Gastroesophageal sphincter (tissue), 4 donors: Measurements from ENCODE around the gene SNX33. TPM values are rescaled to one million over a fixed set of nuclear protein-coding genes. Genes with fewer than 3 reads are reported as not detected.
"Not testable (repeated sequence)": the region's sequence is repeated elsewhere in the genome, so short reads cannot be mapped to it uniquely, and the experiment has no call there.

Experiments
- ATAC-seq: fragments of 150-250 bp; one replicate; pipeline ENCODE4 v1.9.1; 2016; ENCODE audit warnings: mild to moderate bottlenecking, moderate library complexity
- H3K27ac ChIP-seq, 4 donors: fragments of 200-600 bp; sonication (generic) in 3 of 4; 1 replicate in 3 of 4; 2 replicates in 1 of 4; pipeline ENCODE4 v1.5.1; 2016 to 2019
- H3K27me3 ChIP-seq: fragments of 200-600 bp; sonication (generic); one replicate; pipeline ENCODE4 v1.5.1; 2019
- H3K36me3 ChIP-seq, 2 donors: fragments of 200-600 bp; sonication (generic); one replicate each; pipeline ENCODE4 v1.5.1; 2019; ENCODE audit warnings: control low read depth in 1 of 2
- H3K4me1 ChIP-seq, 3 donors: fragments of 200-600 bp; sonication (generic); 1 replicate in 2 of 3; 2 replicates in 1 of 3; pipeline ENCODE4 v1.5.1; 2016 to 2019; ENCODE audit warnings: control low read depth in 2 of 3
- H3K4me3 ChIP-seq, 2 donors: fragments of 200-600 bp; sonication (generic); one replicate each; pipeline ENCODE4 v1.5.1; 2019; ENCODE audit warnings: mild to moderate bottlenecking in 1 of 2, moderate library complexity in 1 of 2
- H3K9me3 ChIP-seq, 3 donors: fragments of 200-600 bp; sonication (generic); one replicate each; pipeline ENCODE4 v1.5.1; 2017 to 2019; ENCODE audit warnings: control low read depth in 2 of 3
- EP300 ChIP-seq: sonication (generic); formaldehyde crosslinking; IDR thresholded peaks from one replicate; pipeline ENCODE4 v1.6.1; 2017; ENCODE audit warnings: antibody characterized with exemption, mild to moderate bottlenecking
- POLR2A ChIP-seq, 2 donors: fragments of 450-650 bp; IDR thresholded peaks; one replicate each; pipeline ENCODE4 v1.6.1; 2017; ENCODE audit warnings: antibody characterized with exemption in 2 of 2, mild to moderate bottlenecking in 2 of 2, moderate library complexity in 1 of 2
- POLR2AphosphoS5 ChIP-seq: sonication (generic); formaldehyde crosslinking; IDR thresholded peaks from one replicate; pipeline ENCODE4 v1.6.1; 2017; ENCODE audit warnings: antibody characterized with exemption
- WGBS, 2 donors: methylation state at CpG; one replicate each; pipeline ENCODE4 v1.1.5; 2018; ENCODE audit warnings: low coverage in 1 of 2; 5-methylcytosine and 5-hydroxymethylcytosine counted together
- total RNA-seq, 4 donors: library from RNA; depleted of rRNA; stranded (reverse); fragments of >200 nt; gene quantifications; one replicate each; pipeline ENCODE4 v1.1.0, GENCODE V29; 2016
- TF ChIP-seq, protein P1 (sequence below), 4 experiments: fragments of 200-600 bp in 2 of 4; fragments of 450-650 bp in 2 of 4; sonication (generic) in 1 of 4; IDR thresholded peaks; one replicate each; pipeline ENCODE4 v1.5.1; 2017 to 2019; ENCODE audit warnings: antibody characterized with exemption in 4 of 4, mild to moderate bottlenecking in 2 of 4, moderate library complexity in 2 of 4

The SNX33 gene
- total RNA-seq, 4 donors from 2014 or later = 32.8 to 51.5 (median 41.2) TPM

DNA sequence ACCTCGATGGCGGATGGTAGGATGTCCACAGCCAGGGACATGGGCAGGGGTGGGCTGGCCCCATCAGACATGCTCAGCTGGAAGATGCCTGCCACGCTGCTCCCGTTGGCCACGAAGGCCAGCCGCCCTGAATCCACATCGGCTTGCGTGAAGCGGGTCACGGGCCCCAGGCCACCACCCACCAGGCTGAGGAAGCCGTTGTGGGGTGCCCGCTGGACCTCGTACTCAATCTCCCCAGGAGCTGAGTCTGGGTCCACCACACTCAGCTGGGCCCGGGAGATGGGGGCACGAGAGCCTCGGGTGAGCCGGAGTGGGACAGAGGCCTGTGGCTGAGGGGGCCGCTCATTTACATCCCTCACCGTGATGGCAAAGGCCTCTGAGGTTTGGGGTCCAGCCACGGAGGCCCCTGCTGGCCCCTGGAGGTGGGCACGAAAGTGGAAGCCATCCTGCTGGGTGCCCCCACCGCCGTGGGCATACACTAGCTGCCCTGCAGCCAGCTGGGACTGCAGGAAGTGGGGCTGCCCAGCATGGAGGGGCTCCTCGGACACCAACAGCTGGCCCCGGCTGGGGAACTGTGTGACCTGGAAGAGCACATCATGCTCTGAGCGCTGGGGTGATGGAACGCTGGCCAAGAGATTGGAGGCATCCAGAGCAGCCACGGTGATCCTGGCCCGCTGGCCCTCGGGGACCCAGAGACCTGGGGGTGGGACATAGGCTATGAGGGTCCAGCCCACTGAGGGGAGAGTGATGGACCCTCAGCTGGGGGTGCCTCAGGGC is 29.2 kb downstream of the SNX33 start:
- no CpG with 5 or more reads among the region's 30 CpGs for WGBS, 2 donors
- Histone ChIP-seq H3K36me3 (peaks cover 0 to 76% of the 10 kb centered on the region in 2 donors), H3K27ac (peak overlapping the region in 3 of 4 donors; percentile 57 to 87 (median 85))

DNA sequence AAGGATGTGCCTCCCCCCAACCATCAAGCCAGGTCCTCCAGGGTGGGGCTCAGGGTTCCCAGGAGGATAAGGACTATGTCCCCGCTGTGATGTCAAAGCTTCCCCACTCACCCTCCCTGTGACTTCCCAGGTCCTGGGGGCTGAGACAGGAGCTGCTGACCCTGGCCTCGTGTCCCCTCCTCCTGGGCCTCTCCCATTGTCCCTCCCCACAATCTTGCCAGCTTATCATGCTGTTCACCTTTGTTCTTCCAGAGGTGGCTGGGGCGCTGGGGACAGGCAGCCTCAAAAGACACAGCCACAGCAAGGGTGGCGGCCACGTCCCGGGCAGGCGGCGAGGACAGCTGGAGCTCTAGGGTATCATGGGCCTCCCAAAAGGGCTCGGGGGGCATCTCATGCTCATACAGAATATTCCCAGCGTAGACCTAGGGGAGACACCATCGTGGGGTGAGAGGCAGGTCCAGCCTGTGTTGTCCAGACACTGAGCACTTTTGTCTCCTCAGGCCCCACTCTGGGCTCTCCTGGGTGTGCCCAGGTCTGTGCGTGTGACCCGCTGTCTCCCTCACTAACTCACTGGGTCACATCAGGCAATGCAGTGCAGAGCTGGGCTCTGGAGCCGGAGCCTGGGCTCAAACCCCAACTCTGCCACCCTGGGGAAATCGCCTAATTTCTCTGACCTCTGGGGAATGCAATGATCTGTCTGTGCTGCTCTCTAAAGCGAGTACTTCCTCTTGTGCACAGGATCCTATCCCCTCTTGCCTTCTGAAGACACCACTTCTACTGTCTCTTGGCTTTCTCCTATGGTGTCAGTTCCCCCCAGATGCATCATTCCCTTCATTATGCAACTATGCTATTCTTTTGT is 30.0 kb downstream of the SNX33 start:
- TF ChIP-seq POLR2AphosphoS5 (no peak), EP300 (no peak), POLR2A (IDR thresholded peaks at IDR 0.05) (no peak)
- peaks cover 0 to 46% (median 27%) of the 10 kb centered on the region in 3 donors for H3K4me1 ChIP-seq
- H3K9me3 ChIP-seq = no peaks in the 10 kb centered on the region
- H3K36me3 ChIP-seq = peaks cover 0 to 84% of the 10 kb centered on the region in 2 donors
- peak overlapping the region in 3 of 4 donors; percentile 57 to 87 (median 85) for H3K27ac ChIP-seq
- no peak for ATAC-seq
- H3K27me3 ChIP-seq = no peaks in the 10 kb centered on the region
- H3K4me3 ChIP-seq = no peak overlapping the region
- 76 to 93% methylated on average over 4 to 6 of the region's 16 CpGs for WGBS, 2 donors

More for the DNA sequence above, 29.2 kb downstream of the SNX33 start:
- no peak overlapping the region for H3K4me3 ChIP-seq
- peaks cover 0 to 54% (median 31%) of the 10 kb centered on the region in 3 donors for H3K4me1 ChIP-seq
- H3K27me3 ChIP-seq = no peaks in the 10 kb centered on the region
- ATAC-seq = no peak
- TF ChIP-seq EP300 (no peak), POLR2A (IDR thresholded peaks at IDR 0.05) (no peak), POLR2AphosphoS5 (no peak)
- TF ChIP-seq, protein P1, sequence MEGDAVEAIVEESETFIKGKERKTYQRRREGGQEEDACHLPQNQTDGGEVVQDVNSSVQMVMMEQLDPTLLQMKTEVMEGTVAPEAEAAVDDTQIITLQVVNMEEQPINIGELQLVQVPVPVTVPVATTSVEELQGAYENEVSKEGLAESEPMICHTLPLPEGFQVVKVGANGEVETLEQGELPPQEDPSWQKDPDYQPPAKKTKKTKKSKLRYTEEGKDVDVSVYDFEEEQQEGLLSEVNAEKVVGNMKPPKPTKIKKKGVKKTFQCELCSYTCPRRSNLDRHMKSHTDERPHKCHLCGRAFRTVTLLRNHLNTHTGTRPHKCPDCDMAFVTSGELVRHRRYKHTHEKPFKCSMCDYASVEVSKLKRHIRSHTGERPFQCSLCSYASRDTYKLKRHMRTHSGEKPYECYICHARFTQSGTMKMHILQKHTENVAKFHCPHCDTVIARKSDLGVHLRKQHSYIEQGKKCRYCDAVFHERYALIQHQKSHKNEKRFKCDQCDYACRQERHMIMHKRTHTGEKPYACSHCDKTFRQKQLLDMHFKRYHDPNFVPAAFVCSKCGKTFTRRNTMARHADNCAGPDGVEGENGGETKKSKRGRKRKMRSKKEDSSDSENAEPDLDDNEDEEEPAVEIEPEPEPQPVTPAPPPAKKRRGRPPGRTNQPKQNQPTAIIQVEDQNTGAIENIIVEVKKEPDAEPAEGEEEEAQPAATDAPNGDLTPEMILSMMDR (IDR thresholded peaks at IDR 0.05) = no peak
- H3K9me3 ChIP-seq = no peaks in the 10 kb centered on the region

DNA sequence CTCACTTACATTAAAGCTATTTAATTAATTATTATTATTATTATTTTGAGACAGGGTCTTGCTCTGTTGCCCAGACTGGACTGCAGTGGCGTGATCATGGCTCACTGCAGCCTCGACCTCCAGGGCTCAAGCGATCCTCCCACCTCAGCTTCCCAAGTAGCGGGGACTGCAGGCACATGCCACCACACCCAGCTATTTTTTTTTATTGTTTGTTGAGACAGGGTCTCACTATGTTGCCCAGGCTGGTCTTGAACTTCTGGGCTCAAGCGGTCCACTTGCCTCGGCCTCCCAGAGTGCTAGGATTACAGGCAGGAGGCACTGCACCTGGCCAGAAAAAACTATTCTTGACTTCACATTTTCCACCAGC is 30.6 kb downstream of the SNX33 start:
- WGBS, 2 donors = 81 to 92% methylated on average over 5 to 6 of the region's 6 CpGs
- not testable (repeated sequence) for H3K9me3 ChIP-seq, H3K4me3 ChIP-seq, ATAC-seq, H3K27me3 ChIP-seq
- H3K36me3 ChIP-seq = peaks cover 0 to 90% of the 10 kb centered on the region in 2 donors
- H3K27ac ChIP-seq = peak overlapping the region in 3 of 4 donors; percentile 9 to 66 (median 35)
- H3K4me1 ChIP-seq = peaks cover 0 to 42% (median 21%) of the 10 kb centered on the region in 3 donors

DNA sequence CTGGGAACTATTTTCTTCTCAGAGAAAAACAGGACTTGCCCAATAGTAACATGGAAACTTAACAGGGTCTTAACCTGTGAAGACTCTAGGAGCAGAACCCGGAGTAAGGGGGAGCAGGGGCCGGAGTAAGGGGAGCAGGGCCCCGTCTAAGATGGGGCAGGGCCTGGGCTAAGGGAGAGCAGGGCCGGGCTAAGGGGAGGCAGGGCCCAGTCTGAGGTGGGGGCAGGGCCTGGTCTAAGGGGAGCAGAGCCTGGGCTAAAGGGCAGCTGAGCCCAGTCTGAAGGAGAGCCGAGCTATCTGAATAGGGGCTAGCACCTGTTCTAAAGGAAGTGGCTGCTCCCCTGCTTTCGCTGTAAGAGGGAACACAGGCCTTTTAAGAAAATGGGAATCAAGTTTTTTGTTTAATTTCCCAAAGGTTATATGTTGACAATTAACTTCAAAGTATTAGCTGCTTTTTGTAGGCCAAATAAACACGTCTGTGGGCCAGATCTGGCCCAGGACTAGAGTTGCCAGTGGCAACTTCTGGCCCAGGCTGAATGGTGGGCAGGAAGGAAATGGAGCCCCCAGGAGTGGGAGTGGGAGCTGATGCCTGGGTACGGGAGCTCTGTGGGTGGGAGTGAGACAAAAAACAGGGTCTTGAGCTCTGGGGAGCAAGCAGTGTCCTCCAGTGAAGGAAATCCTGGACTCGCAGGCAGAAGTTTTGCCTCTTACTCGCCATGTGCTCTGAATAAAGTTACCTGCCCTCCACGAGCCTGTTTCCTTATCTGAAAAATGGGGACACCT is 32.5 kb downstream of the SNX33 start:
- Histone ChIP-seq H3K36me3 (peaks cover 0 to 95% of the 10 kb centered on the region in 2 donors), H3K27me3 (no peaks in the 10 kb centered on the region), H3K4me1 (peaks cover 0 to 35% (median 12%) of the 10 kb centered on the region in 3 donors), H3K9me3 (no peaks in the 10 kb centered on the region), H3K27ac (peak overlapping the region in 3 of 4 donors; percentile 35 to 66 (median 54)), H3K4me3 (no peak overlapping the region)
- TF ChIP-seq POLR2AphosphoS5 = no peak
- TF ChIP-seq POLR2A (IDR thresholded peaks at IDR 0.05) = no peak
- TF ChIP-seq, protein P1 (IDR thresholded peaks at IDR 0.05) = no peak
- no peak for TF ChIP-seq EP300
- ATAC-seq = no peak
- 57 to 72% methylated on average over 3 to 11 of the region's 11 CpGs for WGBS, 2 donors

DNA sequence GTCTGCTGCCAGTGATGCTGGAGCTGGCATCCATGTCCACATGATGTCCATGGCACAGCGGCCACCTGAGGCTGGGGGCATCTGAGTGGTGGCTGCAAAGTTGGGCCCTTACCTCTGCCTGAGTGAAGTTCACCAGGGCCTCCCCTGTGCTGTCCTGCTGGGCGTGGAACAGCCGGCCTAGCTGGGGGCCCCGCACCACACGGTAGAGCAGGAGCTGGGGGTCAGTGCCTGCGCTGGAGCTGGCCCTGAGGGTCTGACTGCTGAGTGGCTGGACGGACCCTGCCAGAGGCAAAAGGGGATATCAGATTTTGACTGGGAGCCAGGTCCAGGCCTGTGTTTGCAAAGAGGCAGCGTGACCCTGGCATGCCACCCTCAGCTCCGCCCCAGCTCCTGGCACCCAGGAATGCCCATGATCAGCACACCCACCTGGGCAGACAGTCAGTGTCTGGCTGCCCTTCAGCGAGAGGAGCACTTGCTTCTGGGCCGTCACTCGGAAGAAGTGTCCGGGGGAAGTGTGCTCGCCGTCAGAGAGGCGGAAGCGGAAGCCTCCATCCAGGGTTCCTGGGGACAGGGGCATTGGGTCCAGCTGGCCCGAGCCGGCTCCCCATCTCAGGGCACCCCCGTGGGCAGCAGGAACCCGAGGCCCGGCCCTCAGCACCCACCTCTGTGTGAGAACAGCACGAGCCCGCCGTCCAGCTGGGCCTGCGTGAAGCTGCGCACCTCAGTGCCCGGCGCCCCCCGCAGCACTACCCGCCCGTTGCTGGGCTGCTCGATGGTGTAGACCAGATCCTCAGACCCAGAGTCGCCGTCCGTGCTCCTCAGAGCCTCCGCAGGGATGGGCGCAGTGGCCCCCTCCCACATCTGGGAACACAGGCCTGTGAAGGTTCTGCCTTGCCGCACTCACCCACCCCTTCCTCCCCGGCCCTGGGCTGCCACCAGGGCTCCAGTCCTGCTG is 34.7 kb downstream of the SNX33 start:
- Histone ChIP-seq H3K9me3 (no peaks in the 10 kb centered on the region), H3K4me1 (peaks cover 0 to 39% (median 10%) of the 10 kb centered on the region in 3 donors), H3K27me3 (no peaks in the 10 kb centered on the region), H3K4me3 (no peak overlapping the region), H3K27ac (peak overlapping the region in 3 of 4 donors; percentile 35 to 68 (median 66)), H3K36me3 (peaks cover 0 to 86% of the 10 kb centered on the region in 2 donors)
- TF ChIP-seq, protein P1 (IDR thresholded peaks at IDR 0.05) = no peak
- no peak for TF ChIP-seq EP300
- peak; percentile 2 for TF ChIP-seq POLR2AphosphoS5
- no peak for TF ChIP-seq POLR2A (IDR thresholded peaks at IDR 0.05)
- ATAC-seq = no peak
- WGBS, 2 donors = 86% methylated on average over 8 of the region's 40 CpGs; no CpG with 5 or more reads in 1 of the 2 donors
